ENCODE results near the gene ADGB. TPM values are rescaled to one million over a fixed set of nuclear protein-coding genes. Genes with fewer than 3 reads are reported as not detected.

Gene ADGB
- total RNA-seq, 6 experiments from 2014 or later, result 0.06 TPM; not detected in 5

DNA sequence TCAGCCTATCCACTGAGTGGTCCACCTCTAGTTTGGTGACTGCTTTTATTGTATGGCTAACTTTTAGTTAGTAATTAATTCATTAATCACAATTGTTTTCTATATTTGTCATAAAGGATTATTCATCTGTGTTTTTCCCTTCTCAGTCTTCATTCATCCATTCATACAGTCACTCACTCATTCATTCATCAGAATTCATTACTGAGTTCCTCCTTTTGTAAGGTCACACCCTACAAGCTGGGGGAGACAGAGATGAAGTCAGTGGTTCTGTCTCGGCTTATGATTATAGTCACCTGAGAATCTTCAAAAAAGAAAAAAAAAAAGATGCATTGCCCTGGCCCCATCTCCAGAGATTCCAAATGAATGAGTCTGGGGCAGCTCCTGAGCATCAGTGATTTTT, 257.1 kb downstream of the ADGB start:
- no peak for TF ChIP-seq CTCF (IDR thresholded peaks at IDR 0.05)
- TF ChIP-seq POLR2A (IDR thresholded peaks at IDR 0.05), result no peak
- no peaks in the 10 kb centered on the region for H3K36me3 ChIP-seq
- 25% methylated on average over 1 of the region's 1 CpG for WGBS (ENCODE audit: insufficient coverage, low coverage, low lambda C conversion rate, missing lambda C conversion rate)
- DNase-seq (no peak), ATAC-seq (no peak)
- H3K4me1 ChIP-seq, result peaks cover 0 to 8% (median 4%) of the 10 kb centered on the region in 4 donors
- H3K27ac ChIP-seq, result no peak overlapping the region
- H3K4me3 ChIP-seq, result no peak overlapping the region
- no peaks in the 10 kb centered on the region for H3K9me3 ChIP-seq
- no peaks in the 10 kb centered on the region for H3K27me3 ChIP-seq
- intact Hi-C loops (cut with DNase I), result loop anchor here in 1 of 2 donors (5.0 kb wide), 1 partner anchor 441 kb away; no protein-coding TSS in a partner anchor

GRCh38 chr6:146856296-146856695, 257.5 kb downstream of the ADGB start:
- Histone ChIP-seq H3K4me3 (no peak overlapping the region), H3K9me3 (no peaks in the 10 kb centered on the region), H3K36me3 (no peaks in the 10 kb centered on the region), H3K4me1 (peaks cover 0 to 12% (median 6%) of the 10 kb centered on the region in 4 donors), H3K27me3 (no peaks in the 10 kb centered on the region), H3K27ac (no peak overlapping the region)
- TF ChIP-seq POLR2A (IDR thresholded peaks at IDR 0.05) (no peak), CTCF (IDR thresholded peaks at IDR 0.05) (no peak)
- DNase-seq (no peak), ATAC-seq (no peak)
- intact Hi-C loops (cut with DNase I), result loop anchor here in 1 of 2 donors (5.0 kb wide), 1 partner anchor 441 kb away; no protein-coding TSS in a partner anchor
- 60% methylated on average over 4 of the region's 7 CpGs for WGBS (ENCODE audit: insufficient coverage, low coverage, low lambda C conversion rate, missing lambda C conversion rate)

DNA sequence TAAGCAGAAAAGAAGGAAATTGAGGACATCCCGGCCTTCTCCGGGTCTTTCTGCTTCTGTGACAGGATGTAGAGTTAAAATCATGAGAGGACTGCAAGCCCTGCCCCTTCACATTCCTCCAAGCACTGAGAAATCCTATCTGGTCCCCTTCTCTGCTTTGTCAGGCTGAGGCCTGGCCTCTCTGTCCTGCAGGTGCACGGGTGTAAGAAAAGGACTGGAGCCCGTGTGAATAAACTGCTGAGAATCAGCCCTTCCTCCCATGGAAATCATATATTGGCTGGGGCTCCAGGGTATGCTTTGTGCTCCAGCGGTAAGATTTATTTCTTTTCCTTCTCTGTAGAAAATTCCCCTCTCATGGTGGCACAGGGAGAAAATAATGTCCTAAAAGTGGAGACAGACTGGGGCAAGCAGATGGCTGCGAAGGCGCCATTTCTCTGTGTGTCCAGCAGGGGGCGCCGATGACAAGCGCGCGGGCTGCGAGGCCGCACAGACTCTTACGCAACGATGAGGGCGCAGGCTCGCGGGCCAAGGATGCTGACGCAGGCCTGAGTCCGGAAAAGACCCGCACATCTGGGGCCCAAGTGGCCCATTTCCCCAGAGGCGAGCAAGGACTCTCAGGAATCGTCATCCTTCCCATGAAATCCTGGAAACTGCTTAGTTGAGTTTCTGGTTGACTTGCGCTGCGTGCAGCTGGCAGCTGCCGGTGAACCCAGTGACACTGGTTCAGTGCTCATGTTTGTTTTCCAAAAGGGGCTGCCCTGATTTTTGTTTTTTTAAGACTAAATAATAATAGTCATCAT, 258.6 kb downstream of the ADGB start:
- Histone ChIP-seq H3K27me3 (no peaks in the 10 kb centered on the region), H3K4me3 (peak overlapping the region in 1 of 3 donors; percentile 33), H3K9me3 (no peaks in the 10 kb centered on the region), H3K4me1 (peaks cover 0 to 13% (median 6%) of the 10 kb centered on the region in 4 donors), H3K27ac (no peak overlapping the region), H3K36me3 (no peaks in the 10 kb centered on the region)
- TF ChIP-seq CTCF (IDR thresholded peaks at IDR 0.05), result peak; percentile 96 to 99 (median 99)
- TF ChIP-seq POLR2A (IDR thresholded peaks at IDR 0.05), result no peak
- DNase-seq (peak; percentile 81 to 88 (median 84)), ATAC-seq (peak; percentile 92 to 94 (median 94))
- WGBS (ENCODE audit: insufficient coverage, low coverage, low lambda C conversion rate, missing lambda C conversion rate), result 16% methylated on average over 11 of the region's 27 CpGs
- intact Hi-C loops (cut with DNase I), result loop anchor here in 1 of 2 donors (5.0 kb wide), 1 partner anchor 440 kb away; no protein-coding TSS in a partner anchor

GRCh38 chr6:146857980-146858347, 259.2 kb downstream of the ADGB start:
- Histone ChIP-seq H3K36me3 (no peaks in the 10 kb centered on the region), H3K27ac (no peak overlapping the region), H3K9me3 (no peaks in the 10 kb centered on the region), H3K27me3 (no peaks in the 10 kb centered on the region), H3K4me1 (peaks cover 0 to 13% (median 6%) of the 10 kb centered on the region in 4 donors), H3K4me3 (no peak overlapping the region)
- no peak for DNase-seq
- TF ChIP-seq POLR2A (IDR thresholded peaks at IDR 0.05) (no peak), CTCF (IDR thresholded peaks at IDR 0.05) (no peak)
- WGBS (ENCODE audit: insufficient coverage, low coverage, low lambda C conversion rate, missing lambda C conversion rate), result 53% methylated on average over 5 of the region's 5 CpGs
- intact Hi-C loops (cut with DNase I), result loop anchor here in 1 of 2 donors (5.0 kb wide), 1 partner anchor 439 kb away; no protein-coding TSS in a partner anchor
- no peak for ATAC-seq

Data from right lobe of liver (tissue), 6 donors.